Tibial artery (tissue), 4 donors: ENCODE data around the gene GPR143.

ENCODE experiments used
- DNase-seq, 2 donors: peaks; one replicate each; pipeline ENCODE4 v3.0.0-alpha.2; 2019
- H3K27ac ChIP-seq, 2 donors: fragments of 200-600 bp; sonication (generic) in 1 of 2; 1 replicate in 1 of 2; 2 replicates in 1 of 2; pipeline ENCODE4 v1.5.1; 2018 to 2019; ENCODE audit warnings: mild to moderate bottlenecking in 1 of 2
- H3K27me3 ChIP-seq, 2 donors: fragments of 200-600 bp; sonication (generic) in 1 of 2; one replicate each; pipeline versions ENCODE4 v1.5.1 to v1.6.0; 2016 to 2019
- H3K36me3 ChIP-seq, 3 donors: fragments of 200-600 bp; sonication (generic) in 2 of 3; one replicate each; pipeline ENCODE4 v1.5.1; 2016 to 2019; ENCODE audit warnings: mild to moderate bottlenecking in 2 of 3
- H3K4me1 ChIP-seq, 4 donors: fragments of 200-600 bp; sonication (generic) in 2 of 4; 1 replicate in 3 of 4; 2 replicates in 1 of 4; pipeline ENCODE4 v1.5.1; 2016 to 2019
- H3K4me3 ChIP-seq, 2 donors: fragments of 200-600 bp; sonication (generic) in 1 of 2; 1 replicate in 1 of 2; 2 replicates in 1 of 2; pipeline ENCODE4 v1.5.1; 2018 to 2019; ENCODE audit warnings: mild to moderate bottlenecking in 2 of 2
- H3K9me3 ChIP-seq, 3 donors: fragments of 200-600 bp; sonication (generic) in 1 of 3; one replicate each; pipeline ENCODE4 v1.5.1; 2016 to 2019
- CTCF ChIP-seq, 2 experiments: fragments of 200-600 bp in 1 of 2; fragments of 450-650 bp in 1 of 2; IDR thresholded peaks; one replicate each; pipeline ENCODE4 v1.5.1; 2017 to 2019; ENCODE audit warnings: antibody characterized with exemption in 2 of 2, mild to moderate bottlenecking in 1 of 2, moderate library complexity in 1 of 2
- intact Hi-C: fragments of 100-400 bp; cut with DNase I; formaldehyde crosslinking; loops from one replicate; pipeline ENCODE4 v1.15.0; 2023; ENCODE audit warnings: low total_unique reads

Gene GPR143

GRCh38 chrX:9678215-9678965 lies 87.3 kb downstream of the GPR143 start:
- H3K36me3 ChIP-seq = no peaks in the 10 kb centered on the region
- intact Hi-C loops = no loop called here

GRCh38 chrX:9677098-9677739 lies 88.4 kb downstream of the GPR143 start:
- no peak for DNase-seq
- Histone ChIP-seq H3K4me1 (no peaks in the 10 kb centered on the region), H3K9me3 (peaks cover 0 to 3% (median 0%) of the 10 kb centered on the region in 3 donors), H3K27me3 (no peaks in the 10 kb centered on the region), H3K27ac (no peak overlapping the region), H3K4me3 (no peak overlapping the region), H3K36me3 (no peaks in the 10 kb centered on the region)
- TF ChIP-seq CTCF (IDR thresholded peaks at IDR 0.05) = no peak
- intact Hi-C loops = no loop called here

More at GRCh38 chrX:9678215-9678965, 87.3 kb downstream of the GPR143 start:
- Histone ChIP-seq H3K27ac (no peak overlapping the region), H3K4me1 (no peaks in the 10 kb centered on the region), H3K9me3 (peaks cover 0 to 3% (median 0%) of the 10 kb centered on the region in 3 donors), H3K4me3 (no peak overlapping the region), H3K27me3 (no peaks in the 10 kb centered on the region)
- no peak for DNase-seq
- no peak for TF ChIP-seq CTCF (IDR thresholded peaks at IDR 0.05)

GRCh38 chrX:9676738-9677097 lies 88.9 kb downstream of the GPR143 start:
- Histone ChIP-seq H3K9me3 (peaks cover 0 to 3% (median 0%) of the 10 kb centered on the region in 3 donors), H3K27ac (no peak overlapping the region), H3K27me3 (no peaks in the 10 kb centered on the region), H3K4me1 (no peaks in the 10 kb centered on the region), H3K36me3 (no peaks in the 10 kb centered on the region), H3K4me3 (no peak overlapping the region)
- DNase-seq = no peak
- intact Hi-C loops = no loop called here
- TF ChIP-seq CTCF (IDR thresholded peaks at IDR 0.05) = no peak

- TF ChIP-seq CTCF (IDR thresholded peaks at IDR 0.05) = no peak
- DNase-seq = no peak
- peaks cover 0 to 3% (median 0%) of the 10 kb centered on the region in 3 donors for H3K9me3 ChIP-seq
- peaks cover 0 to under 1% (median 0%) of the 10 kb centered on the region in 4 donors for H3K4me1 ChIP-seq
- no peaks in the 10 kb centered on the region for H3K36me3 ChIP-seq
- H3K4me3 ChIP-seq = no peak overlapping the region
- intact Hi-C loops = no loop called here
- H3K27ac ChIP-seq = peak overlapping the region in 1 of 2 donors; percentile 22
- no peaks in the 10 kb centered on the region for H3K27me3 ChIP-seq
These were observed 89.3 kb downstream of the GPR143 start for GRCh38 chrX:9676306-9676705.
